Adrenal gland (tissue), 5 donors: Measurements from ENCODE around the gene SPATA31C1.

Experiments
- CTCF ChIP-seq, 6 experiments: fragments of 450-650 bp in 4 of 6; fragments of 200-600 bp in 2 of 6; sonication (generic) in 1 of 6; IDR thresholded peaks; 1 replicate in 5 of 6; 2 replicates in 1 of 6; pipeline versions ENCODE4 v1.5.1 to v1.8.0; 2016 to 2021; ENCODE audit warnings: antibody characterized with exemption in 6 of 6, mild to moderate bottlenecking in 2 of 6, moderate library complexity in 1 of 6
- POLR2A ChIP-seq, 2 donors: fragments of 450-650 bp; IDR thresholded peaks; one replicate each; pipeline ENCODE4 v1.6.1; 2017; ENCODE audit warnings: antibody characterized with exemption in 2 of 2, mild to moderate bottlenecking in 2 of 2, moderate library complexity in 1 of 2
- donor health status: DM: no; HTN: no; CAD: no.

GRCh38 chr9:87880683-87881082 is 37.1 kb upstream of the SPATA31C1 start:
- no peak for TF ChIP-seq CTCF (IDR thresholded peaks at IDR 0.05)
- TF ChIP-seq POLR2A (IDR thresholded peaks at IDR 0.05), result no peak
